Activated naive CD4-positive, alpha-beta T cell treated with anti-CD3 and anti-CD28 coated beads, Interleukin-2, amount 10 ng/mL, durations not matched to agents 7 days and 5 days (primary cell): ENCODE data around the gene USP9X.
"Not testable (repeated sequence)": the region's sequence is repeated elsewhere in the genome, so short reads cannot be mapped to it uniquely, and the experiment has no call there.

Experiments
- CTCF ChIA-PET: fragments of 350-600 bp; sonication (Branson Sonifier 250); formaldehyde crosslinking; loops from one replicate; lab custom pipeline; 2021; ENCODE audit warnings: antibody characterized with exemption; lab: Charles Lee
- DNase-seq: peaks from one replicate; pipeline ENCODE4 v3.0.0-alpha.2; 2020
- H3K27ac Mint-ChIP-seq: one replicate; pipeline ENCODE4 v1.8.0; 2021; ENCODE audit warnings: mild to moderate bottlenecking, moderate library complexity, mixed read lengths
- H3K27me3 Mint-ChIP-seq: one replicate; pipeline ENCODE4 v1.8.0; 2021; ENCODE audit warnings: mild to moderate bottlenecking, mixed read lengths
- H3K36me3 Mint-ChIP-seq: one replicate; pipeline ENCODE4 v1.8.0; 2021; ENCODE audit warnings: mixed read lengths
- H3K4me1 Mint-ChIP-seq: one replicate; pipeline ENCODE4 v1.8.0; 2021; ENCODE audit warnings: mixed read lengths
- H3K4me3 Mint-ChIP-seq: one replicate; pipeline ENCODE4 v1.8.0; 2021; ENCODE audit warnings: mild to moderate bottlenecking, moderate library complexity, mixed read lengths
- H3K9me3 Mint-ChIP-seq: one replicate; pipeline ENCODE4 v1.8.0; 2021; ENCODE audit warnings: mixed read lengths

Gene USP9X

DNA sequence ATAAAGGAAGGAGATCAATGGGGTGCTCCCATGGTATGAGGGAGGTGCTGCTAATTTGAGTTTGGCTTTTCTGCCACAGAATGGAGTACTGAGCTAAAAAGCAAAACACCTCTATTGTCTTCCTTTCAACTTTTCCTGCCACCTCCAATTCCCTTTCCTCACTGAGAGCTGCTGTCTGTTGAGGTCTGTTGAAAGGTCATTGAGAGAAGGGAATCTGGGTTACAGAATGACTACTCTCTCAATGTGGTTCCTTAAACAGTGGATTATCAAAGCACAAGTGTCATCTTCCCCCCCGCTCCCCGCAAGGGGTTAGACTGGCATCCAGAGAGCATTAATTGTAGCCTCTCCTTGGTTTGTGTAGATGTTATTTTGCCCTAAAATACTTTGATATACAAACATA, 10.7 kb downstream of the USP9X start:
- H3K36me3 Mint-ChIP-seq: peaks cover 13% of the 10 kb centered on the region
- CTCF ChIA-PET: no interaction called here
- DNase-seq: no peak
- no peaks in the 10 kb centered on the region for H3K9me3 Mint-ChIP-seq
- no peaks in the 10 kb centered on the region for H3K27me3 Mint-ChIP-seq
- H3K4me3 Mint-ChIP-seq: no peak overlapping the region
- H3K4me1 Mint-ChIP-seq: peaks cover 39% of the 10 kb centered on the region
- no peak overlapping the region for H3K27ac Mint-ChIP-seq

DNA sequence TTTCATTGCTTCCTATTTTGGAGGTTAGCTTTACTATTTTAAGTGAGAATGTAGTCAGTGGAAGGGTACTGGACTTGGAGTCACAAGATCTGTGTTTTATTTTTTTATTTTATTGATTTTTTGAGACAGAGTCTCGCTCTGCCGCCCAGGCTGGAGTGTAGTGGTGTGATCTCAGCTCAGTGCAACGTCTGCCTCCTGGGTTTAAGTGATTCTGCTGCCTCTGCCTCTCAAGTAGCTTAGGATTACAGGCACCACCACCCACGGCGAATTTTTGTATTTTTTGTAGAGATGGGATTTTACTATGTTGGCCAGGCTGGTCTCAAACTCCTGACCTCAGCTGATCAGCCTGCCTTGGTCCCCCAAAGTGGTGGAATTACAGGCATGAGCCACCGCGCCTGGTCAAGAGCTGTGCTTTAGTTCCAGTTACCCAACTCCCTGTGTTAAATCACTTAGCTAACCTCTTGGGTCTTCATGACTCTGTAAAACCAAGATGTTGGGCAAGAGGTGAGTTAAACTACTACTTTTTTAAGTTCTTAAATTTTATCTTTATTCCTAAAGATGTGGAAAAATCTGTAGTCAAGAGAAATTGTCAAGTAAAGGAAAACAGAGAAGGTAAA, 11.2 kb downstream of the USP9X start:
- DNase-seq: no peak
- Mint-ChIP-seq H3K27ac (no peak overlapping the region), H3K27me3 (no peaks in the 10 kb centered on the region), H3K4me1 (peaks cover 34% of the 10 kb centered on the region), H3K4me3 (no peak overlapping the region), H3K9me3 (no peaks in the 10 kb centered on the region), H3K36me3 (peaks cover 13% of the 10 kb centered on the region)
- CTCF ChIA-PET: no interaction called here

DNA sequence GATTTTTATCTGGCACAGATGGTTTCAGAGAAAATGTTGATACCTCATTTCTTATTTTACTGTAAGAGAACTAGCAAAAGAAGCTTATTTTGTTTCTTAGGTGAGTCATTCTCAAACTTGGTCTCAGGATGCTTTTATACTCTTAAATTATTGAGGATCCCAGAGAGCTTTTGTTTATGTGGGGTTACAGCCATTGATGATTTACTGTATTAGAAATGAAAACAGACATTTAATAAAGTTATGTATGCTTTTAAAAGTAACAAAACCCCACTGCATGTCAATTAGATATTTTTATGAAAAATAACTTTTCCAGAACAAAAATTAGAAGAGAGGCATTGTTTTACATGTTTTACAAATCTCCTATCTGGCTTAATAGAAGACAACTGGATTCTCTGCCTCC, 12.1 kb downstream of the USP9X start:
- no peak overlapping the region for H3K27ac Mint-ChIP-seq
- H3K4me1 Mint-ChIP-seq: peaks cover 26% of the 10 kb centered on the region
- H3K27me3 Mint-ChIP-seq: no peaks in the 10 kb centered on the region
- DNase-seq: no peak
- CTCF ChIA-PET: no interaction called here
- no peaks in the 10 kb centered on the region for H3K9me3 Mint-ChIP-seq
- H3K36me3 Mint-ChIP-seq: peaks cover 10% of the 10 kb centered on the region
- no peak overlapping the region for H3K4me3 Mint-ChIP-seq

DNA sequence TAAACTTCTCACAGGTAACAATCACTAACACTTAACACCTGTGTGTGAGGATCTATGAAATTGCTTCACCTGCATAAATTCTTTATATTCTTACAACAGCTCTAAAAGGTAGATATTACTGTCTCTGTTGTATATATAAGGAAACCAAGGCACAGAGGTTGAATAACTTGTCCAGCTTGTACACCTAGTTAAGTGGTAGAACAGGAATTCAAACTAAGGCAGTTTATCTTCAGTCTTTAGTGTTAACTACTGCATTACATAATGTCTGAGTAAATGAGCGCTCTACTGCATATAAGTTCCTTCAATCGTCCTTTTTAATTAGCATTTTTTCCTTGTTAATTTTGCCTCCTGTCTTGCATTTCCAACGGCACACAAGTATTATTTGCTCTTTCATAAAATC, 15.0 kb downstream of the USP9X start:
- H3K36me3 Mint-ChIP-seq: no peaks in the 10 kb centered on the region
- peaks cover 23% of the 10 kb centered on the region for H3K4me1 Mint-ChIP-seq
- no peak for DNase-seq
- no peaks in the 10 kb centered on the region for H3K9me3 Mint-ChIP-seq
- no peak overlapping the region for H3K4me3 Mint-ChIP-seq
- no peaks in the 10 kb centered on the region for H3K27me3 Mint-ChIP-seq
- H3K27ac Mint-ChIP-seq: no peak overlapping the region
- CTCF ChIA-PET: interaction anchor here (1.4 kb wide), 1 partner anchor 15 kb away, joined by 3 read pairs; no protein-coding TSS in a partner anchor

DNA sequence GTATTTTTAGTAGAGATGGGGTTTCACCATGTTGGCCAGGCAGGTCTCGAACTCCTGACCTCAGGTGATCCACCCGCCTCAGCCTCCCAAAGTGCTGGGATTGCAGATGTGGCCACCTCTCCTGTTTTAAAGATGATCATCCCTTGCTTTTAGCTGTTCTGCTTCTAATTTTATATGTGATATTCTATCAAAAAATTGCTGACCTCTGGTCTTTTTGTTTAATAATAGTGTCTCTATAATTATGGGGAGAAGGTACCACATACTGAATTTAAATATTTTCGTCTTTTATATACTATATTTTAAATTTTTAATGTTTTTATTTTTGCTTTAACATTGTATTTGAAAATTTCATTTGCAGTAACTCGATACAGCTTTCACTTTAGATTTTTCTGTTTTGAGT, 15.6 kb downstream of the USP9X start:
- Mint-ChIP-seq H3K4me3 (no peak overlapping the region), H3K4me1 (peaks cover 17% of the 10 kb centered on the region), H3K27me3 (no peaks in the 10 kb centered on the region), H3K27ac (no peak overlapping the region), H3K36me3 (no peaks in the 10 kb centered on the region), H3K9me3 (no peaks in the 10 kb centered on the region)
- CTCF ChIA-PET: no interaction called here
- DNase-seq: no peak

DNA sequence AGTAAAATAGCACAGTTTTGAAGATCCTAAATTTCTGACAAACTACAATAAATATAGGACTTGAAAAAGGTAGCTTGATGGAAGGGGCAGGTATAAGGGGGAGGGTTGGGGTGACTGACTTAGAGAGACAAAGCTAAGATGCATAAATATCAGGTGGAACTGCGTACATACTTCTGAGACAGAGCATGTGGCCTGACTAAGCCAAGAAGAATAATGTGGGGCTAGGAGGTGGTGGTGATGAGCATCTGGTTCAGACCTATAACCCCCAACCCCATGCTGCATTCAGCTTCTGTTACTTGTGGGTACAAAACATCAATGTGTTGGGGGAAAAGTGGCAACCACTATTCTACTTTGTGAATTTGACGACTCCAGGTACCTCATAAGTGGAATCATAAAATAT, 19.8 kb downstream of the USP9X start:
- H3K27me3 Mint-ChIP-seq: no peaks in the 10 kb centered on the region
- no peak overlapping the region for H3K4me3 Mint-ChIP-seq
- H3K36me3 Mint-ChIP-seq: peaks cover 6% of the 10 kb centered on the region
- H3K9me3 Mint-ChIP-seq: peaks cover 4% of the 10 kb centered on the region
- CTCF ChIA-PET: no interaction called here
- H3K4me1 Mint-ChIP-seq: peaks cover 31% of the 10 kb centered on the region
- DNase-seq: no peak
- no peak overlapping the region for H3K27ac Mint-ChIP-seq

DNA sequence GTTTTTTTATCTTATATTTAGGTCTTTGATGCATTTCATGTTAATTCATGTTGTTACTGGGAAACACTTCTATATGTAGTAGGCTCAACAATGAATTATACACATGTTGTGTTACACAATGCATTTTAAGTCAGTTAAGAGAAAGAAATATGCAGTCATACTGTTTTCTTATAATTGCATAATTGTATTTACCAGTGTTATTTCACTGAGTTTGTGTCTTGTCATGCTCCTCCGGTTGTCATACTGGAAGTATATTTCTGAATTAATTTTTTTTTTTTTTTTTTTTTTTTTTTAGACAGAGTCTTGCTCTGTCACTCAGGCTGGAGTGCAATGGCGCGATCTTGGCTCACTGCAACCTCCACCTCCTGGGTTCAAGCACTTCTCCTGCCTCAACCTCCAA, 21.0 kb downstream of the USP9X start:
- H3K4me1 Mint-ChIP-seq: peaks cover 43% of the 10 kb centered on the region
- H3K4me3 Mint-ChIP-seq, H3K36me3 Mint-ChIP-seq, H3K27ac Mint-ChIP-seq, H3K9me3 Mint-ChIP-seq, DNase-seq, CTCF ChIA-PET, H3K27me3 Mint-ChIP-seq: not testable (repeated sequence)

DNA sequence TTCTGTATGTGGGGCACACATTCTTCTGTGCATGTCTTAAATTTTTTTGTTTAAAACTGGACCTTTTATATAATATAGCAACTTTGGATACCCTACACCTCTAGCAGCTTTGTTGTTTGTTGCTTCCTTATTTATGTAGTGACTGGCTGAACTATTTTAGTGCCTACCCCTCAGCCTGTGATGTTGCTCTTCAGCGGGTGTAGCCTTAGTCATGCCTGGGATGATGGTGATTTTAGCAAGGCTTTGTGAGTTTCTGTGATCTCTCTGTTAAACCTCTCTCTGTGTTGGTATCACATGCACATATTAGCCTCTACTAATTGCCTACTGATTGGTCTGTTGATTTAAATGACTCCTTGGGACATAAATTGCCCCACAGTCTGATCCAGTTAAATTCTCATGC, 22.8 kb downstream of the USP9X start:
- DNase-seq: no peak
- CTCF ChIA-PET: no interaction called here
- Mint-ChIP-seq H3K9me3 (peaks cover 4% of the 10 kb centered on the region), H3K4me1 (peaks cover 51% of the 10 kb centered on the region), H3K36me3 (peaks cover 8% of the 10 kb centered on the region), H3K27me3 (no peaks in the 10 kb centered on the region), H3K4me3 (no peak overlapping the region), H3K27ac (peak overlapping the region; percentile 60)

DNA sequence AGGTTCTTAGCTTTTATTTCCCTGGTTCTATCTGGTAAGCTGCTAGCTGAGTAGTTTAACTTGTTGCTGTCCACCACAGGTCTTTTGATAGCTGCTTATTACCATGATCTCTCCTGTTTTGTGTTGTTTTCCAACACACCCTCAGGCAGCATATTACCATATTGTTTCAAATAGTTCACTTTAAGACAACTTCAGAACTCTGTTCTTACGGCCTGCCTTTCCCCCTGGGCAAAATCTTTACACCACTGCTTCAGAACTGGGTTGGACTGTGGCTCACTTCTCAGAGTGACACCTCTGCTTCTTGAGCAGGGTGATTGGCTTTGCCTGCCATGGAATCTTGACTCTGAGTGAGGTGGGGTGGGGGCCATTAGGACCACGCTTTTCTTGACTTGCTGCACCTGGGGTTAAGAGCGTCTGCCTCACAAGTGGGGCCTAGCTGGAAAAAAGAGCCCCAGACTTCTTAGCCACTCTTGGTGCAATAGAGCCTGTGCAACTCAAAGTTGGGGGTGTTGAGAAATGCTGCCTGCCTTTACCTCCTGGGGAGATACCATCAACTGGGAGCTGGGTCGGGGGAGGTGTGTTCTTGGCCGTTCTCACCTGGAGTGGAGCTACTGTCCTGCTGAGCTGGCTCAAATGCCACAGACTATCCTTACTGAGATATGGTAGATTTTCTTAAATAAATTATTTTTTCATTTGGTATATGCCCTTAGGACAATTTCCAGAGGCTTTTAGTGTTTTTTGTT, 23.4 kb downstream of the USP9X start:
- no peak for DNase-seq
- Mint-ChIP-seq H3K4me1 (peaks cover 51% of the 10 kb centered on the region), H3K27ac (no peak overlapping the region), H3K9me3 (peaks cover 4% of the 10 kb centered on the region), H3K4me3 (no peak overlapping the region), H3K27me3 (no peaks in the 10 kb centered on the region), H3K36me3 (peaks cover 8% of the 10 kb centered on the region)
- CTCF ChIA-PET: no interaction called here

DNA sequence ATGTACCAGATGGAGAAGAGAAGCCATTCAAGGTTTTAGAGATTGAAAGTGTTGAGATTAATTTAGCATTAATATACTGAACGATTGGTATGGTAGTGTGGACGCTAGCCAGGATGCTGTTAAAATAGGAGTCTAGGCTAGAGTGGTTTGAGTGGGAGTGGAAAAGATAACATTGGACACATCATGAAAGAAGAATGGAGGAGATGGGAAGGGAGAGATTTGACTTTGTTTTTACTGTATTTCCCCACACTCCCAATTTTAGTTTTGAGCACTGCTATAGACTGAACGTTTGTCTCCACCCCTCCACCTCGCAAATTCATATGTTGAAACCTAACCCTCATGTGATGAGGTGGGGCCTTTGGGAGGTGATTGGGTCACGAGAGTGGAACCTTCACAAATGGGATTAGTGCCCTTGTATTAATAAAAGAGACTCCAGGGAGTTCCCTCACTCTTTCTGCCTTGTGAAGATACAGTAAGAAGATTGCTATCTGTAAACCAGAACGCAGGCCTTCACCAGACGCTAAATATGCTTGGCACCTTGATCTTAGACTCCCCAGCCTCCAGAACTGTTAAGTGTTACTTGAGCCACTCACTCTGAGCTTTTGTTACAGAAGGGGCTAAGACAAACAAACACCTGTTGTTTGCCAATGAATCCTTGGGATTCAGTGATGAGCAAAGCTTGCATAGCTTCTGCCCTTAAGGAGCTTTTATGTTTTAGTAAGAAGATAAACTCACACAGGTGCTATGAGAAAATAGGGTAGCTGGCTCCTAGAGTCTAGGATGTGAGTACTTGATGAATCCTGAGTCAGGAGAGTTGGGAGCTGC, 25.8 kb downstream of the USP9X start:
- peaks cover 4% of the 10 kb centered on the region for H3K9me3 Mint-ChIP-seq
- H3K27ac Mint-ChIP-seq: no peak overlapping the region
- H3K36me3 Mint-ChIP-seq: peaks cover 8% of the 10 kb centered on the region
- H3K4me1 Mint-ChIP-seq: peaks cover 60% of the 10 kb centered on the region
- CTCF ChIA-PET: interaction anchor here (1.1 to 1.4 kb wide), 2 partner anchors 233 to 317 kb away, joined by 3 to 5 read pairs; no protein-coding TSS in a partner anchor
- H3K4me3 Mint-ChIP-seq: no peak overlapping the region
- H3K27me3 Mint-ChIP-seq: no peaks in the 10 kb centered on the region
- DNase-seq: no peak

DNA sequence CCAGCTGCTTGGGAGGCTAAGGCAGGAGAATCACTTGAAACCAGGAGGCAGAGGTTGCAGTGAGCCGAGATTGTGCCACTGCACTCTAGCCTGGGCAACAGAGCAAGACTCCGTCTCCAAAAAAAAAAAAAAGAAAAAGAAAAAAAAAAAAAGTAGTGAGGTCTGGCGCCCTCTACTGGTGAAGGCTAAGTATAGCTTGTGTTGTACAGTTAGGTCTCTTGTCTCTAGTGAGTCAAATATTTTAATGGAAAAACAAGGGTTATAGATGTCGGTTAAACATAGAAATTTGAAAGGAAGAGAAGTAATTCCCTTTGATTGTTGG, 29.8 kb downstream of the USP9X start:
- H3K4me3 Mint-ChIP-seq: not testable (repeated sequence)

DNA sequence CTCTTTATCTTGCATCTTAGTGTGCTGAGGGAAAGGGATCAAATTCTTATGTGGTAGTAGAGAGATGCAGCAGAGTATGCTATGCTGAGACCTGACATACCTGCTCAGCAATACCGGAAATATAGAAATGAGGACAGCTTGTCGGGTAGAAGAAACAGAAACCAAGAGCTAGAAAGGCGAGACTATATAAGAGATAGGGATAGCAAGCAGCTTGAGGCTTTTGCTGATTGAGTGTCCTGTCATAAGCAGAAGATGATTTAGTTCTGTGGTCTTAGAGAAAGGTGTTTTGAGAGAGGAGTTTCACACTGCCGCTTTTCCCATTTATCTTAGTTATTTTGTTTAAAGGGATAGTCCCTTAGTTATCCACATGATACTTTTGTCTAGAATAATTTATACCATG, 31.7 kb downstream of the USP9X start:
- H3K36me3 Mint-ChIP-seq: peaks cover 2% of the 10 kb centered on the region
- CTCF ChIA-PET: interaction anchor here (0.6 to 5.7 kb wide), 3 partner anchors 238 to 572 kb away, joined by 3 to 51 read pairs (median 17); no protein-coding TSS in a partner anchor
- H3K9me3 Mint-ChIP-seq: no peaks in the 10 kb centered on the region
- H3K4me1 Mint-ChIP-seq: peaks cover 66% of the 10 kb centered on the region
- H3K27ac Mint-ChIP-seq: peak overlapping the region; percentile 89
- no peak for DNase-seq
- peak overlapping the region; percentile 47 for H3K4me3 Mint-ChIP-seq
- H3K27me3 Mint-ChIP-seq: no peaks in the 10 kb centered on the region

More for the DNA sequence above, 29.8 kb downstream of the USP9X start:
- DNase-seq: peak; percentile 26
- not testable (repeated sequence) for H3K27me3 Mint-ChIP-seq, H3K9me3 Mint-ChIP-seq, H3K36me3 Mint-ChIP-seq
- CTCF ChIA-PET: interaction anchor here (0.7 to 5.7 kb wide), 7 partner anchors 15 to 571 kb away, joined by 3 to 51 read pairs (median 4); partner anchors contain the start of gene USP9X
- H3K27ac Mint-ChIP-seq: peak overlapping the region; percentile 4
- peaks cover 69% of the 10 kb centered on the region for H3K4me1 Mint-ChIP-seq

DNA sequence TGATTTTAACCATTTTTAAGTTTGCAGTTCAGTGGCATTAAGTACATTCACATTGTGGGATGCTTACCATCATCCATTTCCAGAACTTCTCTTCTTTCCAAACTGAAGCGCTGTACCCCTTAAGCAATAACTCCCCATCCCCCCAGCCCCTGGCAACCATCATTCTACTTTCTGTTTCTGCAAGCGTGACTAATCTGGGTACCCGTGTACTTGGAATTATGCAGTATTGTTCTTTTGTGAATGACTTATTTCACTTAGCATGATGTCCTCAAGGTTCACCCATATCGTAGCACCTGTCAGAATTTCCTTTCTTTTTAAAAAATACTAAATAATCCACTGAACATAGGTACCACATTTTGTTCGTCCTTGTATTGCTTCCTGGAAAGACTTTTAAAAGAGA, 32.9 kb downstream of the USP9X start:
- no peaks in the 10 kb centered on the region for H3K9me3 Mint-ChIP-seq
- H3K36me3 Mint-ChIP-seq: peaks cover 7% of the 10 kb centered on the region
- CTCF ChIA-PET: interaction anchor here (5.7 kb wide), 1 partner anchor 239 kb away, joined by 51 read pairs; no protein-coding TSS in a partner anchor
- DNase-seq: peak; percentile 52
- H3K27me3 Mint-ChIP-seq: no peaks in the 10 kb centered on the region
- H3K4me1 Mint-ChIP-seq: peaks cover 75% of the 10 kb centered on the region
- peak overlapping the region; percentile 70 for H3K27ac Mint-ChIP-seq
- H3K4me3 Mint-ChIP-seq: peak overlapping the region; percentile 43

DNA sequence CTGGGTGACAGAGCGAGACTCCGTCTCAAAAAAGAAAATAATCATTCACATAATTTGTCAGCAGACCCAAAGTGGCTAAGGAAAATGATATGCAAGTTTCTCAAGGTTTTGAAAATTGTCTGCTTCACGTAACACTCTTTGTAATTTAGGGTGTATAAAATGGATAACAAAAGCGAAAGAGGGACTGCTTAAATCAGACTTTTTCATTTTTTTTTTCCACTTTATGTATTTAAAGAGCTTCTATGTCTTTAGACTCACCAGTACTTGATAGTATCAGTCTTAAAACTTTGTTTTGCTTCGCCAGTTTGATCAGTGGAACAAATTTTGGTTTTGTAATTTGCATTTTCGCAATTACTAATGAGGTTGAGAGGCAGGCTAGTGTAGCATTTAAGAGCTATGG, 34.6 kb downstream of the USP9X start:
- no peak for DNase-seq
- Mint-ChIP-seq H3K4me1 (peaks cover 72% of the 10 kb centered on the region), H3K27me3 (no peaks in the 10 kb centered on the region), H3K9me3 (no peaks in the 10 kb centered on the region), H3K27ac (no peak overlapping the region), H3K4me3 (no peak overlapping the region), H3K36me3 (peaks cover 11% of the 10 kb centered on the region)
- CTCF ChIA-PET: interaction anchor here (5.7 kb wide), 1 partner anchor 241 kb away, joined by 51 read pairs; no protein-coding TSS in a partner anchor
